Astrocyte of the cerebellum (primary cell): ENCODE data around the gene RNASEL.

Source experiments
- DNase-seq: peaks from one replicate; pipeline ENCODE4 v3.0.0-alpha.2; 2011; ENCODE audit warnings: low read depth
- H3K4me3 ChIP-seq: 2 replicates; pipeline ENCODE4 v1.5.1; 2011; ENCODE audit warnings: mild to moderate bottlenecking, low read depth, low read length, moderate library complexity
- CTCF ChIP-seq: IDR thresholded peaks from 2 replicates; pipeline ENCODE4 v1.5.1; 2012; ENCODE audit warnings: low read length, low read depth, moderate library complexity, mild to moderate bottlenecking; ENCODE audit errors: missing control alignments
- in situ Hi-C: cut with HindIII; loops from 2 replicates; pipeline ENCODE4 v1.10.0; 2017; ENCODE audit warnings: low sequenced_read_pairs

RNASEL gene

DNA sequence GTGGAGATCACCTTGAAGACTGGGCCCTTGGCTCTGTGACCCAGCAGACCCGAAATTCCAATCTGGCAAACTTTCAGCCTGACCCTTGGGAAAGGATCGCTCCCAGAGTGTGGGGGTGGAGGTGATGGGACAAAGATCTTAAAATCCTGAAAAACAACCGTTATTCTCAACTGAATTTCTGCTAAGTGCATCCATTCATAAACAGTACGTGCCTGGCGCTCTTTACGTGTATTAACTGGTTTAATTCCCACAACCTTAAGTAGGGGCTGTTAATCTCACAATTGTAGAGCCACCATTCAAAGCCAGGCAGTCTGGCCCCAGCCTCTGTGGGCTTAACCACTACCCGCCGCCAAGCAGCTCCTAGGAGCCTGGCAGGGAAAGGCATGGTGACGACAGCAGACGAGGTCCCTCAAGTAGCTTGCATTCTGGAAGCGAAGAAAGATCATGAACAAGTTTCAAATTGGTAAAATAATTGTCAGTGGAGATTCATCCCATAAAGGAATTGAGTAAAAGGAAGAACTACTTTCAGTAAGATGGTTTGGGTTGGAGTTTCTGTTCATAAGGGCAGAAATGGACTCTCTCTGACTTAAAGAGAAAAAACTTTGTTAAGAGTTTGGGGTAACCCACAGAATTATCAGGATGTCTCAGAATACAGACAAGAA, 26.5 kb upstream of the RNASEL start:
- in situ Hi-C loops = no loop called here
- no peak for TF ChIP-seq CTCF
- peak overlapping the region; percentile 42 for H3K4me3 ChIP-seq
- peak; percentile 31 for DNase-seq

GRCh38 chr1:182614796-182615454, 25.9 kb upstream of the RNASEL start:
- in situ Hi-C loops = no loop called here
- peak overlapping the region; percentile 42 for H3K4me3 ChIP-seq
- DNase-seq = peak; percentile 20
- no peak for TF ChIP-seq CTCF

GRCh38 chr1:182611787-182612186, 22.7 kb upstream of the RNASEL start:
- in situ Hi-C loops = no loop called here
- no peak for TF ChIP-seq CTCF
- DNase-seq = no peak
- no peak overlapping the region for H3K4me3 ChIP-seq

- no peak for TF ChIP-seq CTCF
- no peak overlapping the region for H3K4me3 ChIP-seq
- in situ Hi-C loops = no loop called here
Observed at GRCh38 chr1:182611326-182611725, 22.3 kb upstream of the RNASEL start.

GRCh38 chr1:182610606-182611194, 21.6 kb upstream of the RNASEL start:
- DNase-seq = no peak
- in situ Hi-C loops = no loop called here

More at GRCh38 chr1:182611326-182611725, 22.3 kb upstream of the RNASEL start:
- no peak for DNase-seq

More at GRCh38 chr1:182610606-182611194, 21.6 kb upstream of the RNASEL start:
- no peak overlapping the region for H3K4me3 ChIP-seq
- no peak for TF ChIP-seq CTCF
